Endothelial cell of umbilical vein (primary cell): ENCODE measurements around the gene TXK. TPM values are rescaled to one million over a fixed set of nuclear protein-coding genes. Genes with fewer than 3 reads are reported as not detected.

Source experiments
- BruUV-seq: library from RNA; stranded (reverse); fragments of 400-500 nt; replicated peaks from 2 replicates; lab custom pipeline; 2021; lab: Mats Ljungman, UMichigan
- CTCF ChIA-PET: fragments of 300-600, 350-600 bp; sonication (Branson Sonifier 250); formaldehyde crosslinking; loops from one replicate; lab custom pipeline; 2021; ENCODE audit warnings: antibody characterized with exemption, inconsistent platforms; lab: Charles Lee
- POLR2A ChIA-PET: fragments of 300-600, 350-600 bp; sonication (Branson Sonifier 250); formaldehyde crosslinking; loops from one replicate; lab custom pipeline; 2021; ENCODE audit warnings: antibody characterized with exemption, inconsistent platforms; lab: Charles Lee
- DNase-seq: peaks from one replicate; pipeline ENCODE4 v3.0.0-alpha.2; 2011; ENCODE audit warnings: low read depth, low spot score
- FAIRE-seq: peaks from 2 replicates; lab custom pipeline; 2011; peaks lifted over from hg19 to GRCh38; lab: Jason Lieb, UNC
- H2AFZ ChIP-seq: 2 replicates; pipeline ENCODE4 v1.6.0; 2012; ENCODE audit warnings: low read depth, low read length, control low read depth, inconsistent platforms
- H3K27ac ChIP-seq: 2 replicates; pipeline ENCODE4 v1.5.1; 2011; ENCODE audit warnings: low read depth, mild to moderate bottlenecking, control low read depth, low read length, moderate library complexity; ENCODE audit not compliant: insufficient read depth
- H3K27me3 ChIP-seq, 2 experiments: 2 replicates each; pipeline versions ENCODE4 v1.6.0 to v1.6.1; 2011; ENCODE audit warnings: low read length in 2 of 2, mixed read lengths in 1 of 2; ENCODE audit not compliant: control insufficient read depth in 2 of 2, insufficient read depth in 2 of 2
- H3K36me3 ChIP-seq, 2 experiments: 2 replicates in 1 of 2; 3 replicates in 1 of 2; pipeline ENCODE4 v1.5.1; 2011; ENCODE audit warnings: low read length in 2 of 2, mild to moderate bottlenecking in 1 of 2, moderate library complexity in 1 of 2; ENCODE audit not compliant: control insufficient read depth in 2 of 2, insufficient read depth in 2 of 2; ENCODE audit errors: extremely low read depth in 1 of 2
- H3K4me1 ChIP-seq: 3 replicates; pipeline ENCODE4 v1.5.1; 2011; ENCODE audit warnings: mild to moderate bottlenecking, low read length; ENCODE audit not compliant: control insufficient read depth, insufficient read depth; ENCODE audit errors: extremely low read depth
- H3K4me2 ChIP-seq: 2 replicates; pipeline ENCODE4 v1.6.1; 2011; ENCODE audit warnings: low read length, control low read depth, mixed read lengths; ENCODE audit not compliant: insufficient read depth
- H3K4me3 ChIP-seq, 3 experiments: fragments of 200-600 bp in 1 of 3; sonication (generic), shearing (Covaris generic) in 1 of 3; replicated peaks in 1 of 3; 2 replicates each; pipeline ENCODE4 v1.5.1; 2011 to 2016; ENCODE audit warnings: control low read depth in 3 of 3, low read length in 3 of 3, mild to moderate bottlenecking in 2 of 3, inconsistent platforms in 1 of 3, low read depth in 1 of 3, moderate library complexity in 1 of 3; ENCODE audit not compliant: insufficient read depth in 1 of 3
- H3K79me2 ChIP-seq: 2 replicates; pipeline ENCODE4 v1.6.0; 2012; ENCODE audit warnings: low read length, inconsistent platforms; ENCODE audit not compliant: control insufficient read depth, insufficient read depth
- H3K9ac ChIP-seq: replicated peaks from 2 replicates; pipeline ENCODE3; 2011; ENCODE audit warnings: low read length, control low read depth; ENCODE audit not compliant: insufficient read depth; ENCODE audit errors: extremely low read depth
- H3K9me1 ChIP-seq: replicated peaks from 3 replicates; pipeline ENCODE4 v1.6.0; 2011; ENCODE audit warnings: mild to moderate bottlenecking, low read length; ENCODE audit not compliant: control insufficient read depth, insufficient read depth; ENCODE audit errors: extremely low read depth
- H3K9me3 ChIP-seq: replicated peaks from 2 replicates; pipeline ENCODE4 v1.5.1; 2012; ENCODE audit warnings: low read length, inconsistent platforms; ENCODE audit not compliant: control insufficient read depth, insufficient read depth
- H4K20me1 ChIP-seq: replicated peaks from 2 replicates; pipeline ENCODE3; 2011; ENCODE audit warnings: mild to moderate bottlenecking, low read length; ENCODE audit not compliant: control insufficient read depth, insufficient read depth; ENCODE audit errors: extremely low read depth
- EZH2 ChIP-seq: IDR thresholded peaks from 2 replicates; pipeline ENCODE4 v1.6.1; 2012; ENCODE audit warnings: borderline replicate concordance, low read depth, mild to moderate bottlenecking, moderate library complexity, low read length, inconsistent platforms; ENCODE audit not compliant: severe bottlenecking
- FOS ChIP-seq: IDR thresholded peaks from 2 replicates; pipeline ENCODE4 v1.6.1; 2011; ENCODE audit warnings: mild to moderate bottlenecking, low read length, moderate library complexity, borderline replicate concordance; ENCODE audit not compliant: insufficient read depth
- GATA2 ChIP-seq: IDR thresholded peaks from 2 replicates; pipeline ENCODE4 v1.7.0; 2011; ENCODE audit warnings: low read depth, mild to moderate bottlenecking, moderate library complexity, mixed read lengths, low read length; ENCODE audit not compliant: insufficient read length, insufficient read depth
- JUN ChIP-seq: IDR thresholded peaks from 2 replicates; pipeline ENCODE4 v1.6.1; 2011; ENCODE audit warnings: borderline replicate concordance, low read depth; ENCODE audit not compliant: insufficient read length, insufficient read depth
- MAX ChIP-seq: IDR thresholded peaks from 2 replicates; pipeline ENCODE4 v1.6.1; 2011; ENCODE audit not compliant: insufficient read depth, insufficient read length
- MYC ChIP-seq: IDR thresholded peaks from one replicate; pipeline ENCODE4 v1.6.1; 2011; ENCODE audit warnings: mild to moderate bottlenecking, low read depth, low read length
- POLR2A ChIP-seq: IDR thresholded peaks from 2 replicates; pipeline ENCODE4 v1.6.1; 2012; ENCODE audit warnings: low read depth, mild to moderate bottlenecking, control low read depth, low read length
- POLR2AphosphoS5 ChIP-seq: IDR thresholded peaks from 2 replicates; pipeline ENCODE4 v1.6.1; 2012; ENCODE audit warnings: low read depth, mild to moderate bottlenecking, control low read depth, low read length, moderate library complexity; ENCODE audit not compliant: insufficient read depth
- dilution Hi-C: fragments of 300-500 bp; cut with MboI; formaldehyde crosslinking; loops from one replicate; pipeline ENCODE4 v1.15.0; 2019; ENCODE audit warnings: low sequenced_read_pairs; ENCODE audit not compliant: extremely low pct_ligation_motif_present
- intact Hi-C: fragments of 100-400 bp; cut with micrococcal nuclease; formaldehyde crosslinking; loops from one replicate; pipeline ENCODE4 v1.10.0; 2022
- polyA plus RNA-seq, 4 experiments: library from polyadenylated mRNA; depleted of rRNA in 3 of 4; stranded (reverse) in 3 of 4; unstranded in 1 of 4; fragments of >200 nt; gene quantifications; 2 replicates each; pipeline versions ENCODE4 v1.2.1 to v1.2.3, GENCODE V29; 2011 to 2012; ENCODE audit warnings: missing spikeins in 1 of 4
- total RNA-seq: library from RNA; stranded (reverse); gene quantifications from 2 replicates; pipeline ENCODE4 v1.2.3, GENCODE V29; 2021
- TF ChIP-seq, protein P1 (sequence below), 2 donors: IDR thresholded peaks; 1 replicate in 1 of 2; 2 replicates in 1 of 2; pipeline ENCODE4 v1.5.1; 2011; ENCODE audit warnings: low read length in 2 of 2, mild to moderate bottlenecking in 2 of 2, moderate library complexity in 2 of 2, control low read depth in 1 of 2, inconsistent platforms in 1 of 2, low read depth in 1 of 2; ENCODE audit not compliant: insufficient read depth in 1 of 2; ENCODE audit errors: extremely low read depth in 1 of 2

TXK gene
- total and polyA plus RNA-seq, 2 donors (not counting 3 experiments of a cell fraction or from before 2014, with no cell fraction given) = 0.26 to 0.97 TPM

DNA sequence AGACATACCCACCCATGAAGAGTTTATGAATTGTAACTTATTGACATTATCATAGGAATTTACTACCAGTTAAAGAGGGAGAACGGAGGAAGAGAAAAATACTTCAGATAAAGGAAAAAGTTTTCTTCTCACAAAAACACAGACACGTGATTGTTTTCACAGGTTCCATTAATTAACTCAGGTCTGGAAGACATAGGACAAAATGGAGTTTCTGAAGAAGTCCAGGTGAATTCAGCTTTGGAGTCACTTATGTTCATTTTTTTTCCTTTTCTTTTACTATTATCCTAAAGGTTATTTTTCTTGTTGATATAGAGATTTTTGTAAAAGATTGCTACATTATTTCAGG is 97.0 kb downstream of the TXK start:
- DNase-seq (no peak), FAIRE-seq (no peak)
- Histone ChIP-seq H3K4me3 (no peak overlapping the region), H3K9ac (no peak overlapping the region), H3K79me2 (no peaks in the 10 kb centered on the region), H2AFZ (no peak overlapping the region), H3K4me2 (no peak overlapping the region), H4K20me1 (no peaks in the 10 kb centered on the region), H3K9me3 (no peaks in the 10 kb centered on the region), H3K36me3 (no peaks in the 10 kb centered on the region), H3K27me3 (no peaks in the 10 kb centered on the region), H3K4me1 (no peaks in the 10 kb centered on the region), H3K27ac (no peak overlapping the region), H3K9me1 (no peaks in the 10 kb centered on the region)
- TF ChIP-seq MAX = no peak
- TF ChIP-seq POLR2AphosphoS5 = no peak
- TF ChIP-seq, protein P1, sequence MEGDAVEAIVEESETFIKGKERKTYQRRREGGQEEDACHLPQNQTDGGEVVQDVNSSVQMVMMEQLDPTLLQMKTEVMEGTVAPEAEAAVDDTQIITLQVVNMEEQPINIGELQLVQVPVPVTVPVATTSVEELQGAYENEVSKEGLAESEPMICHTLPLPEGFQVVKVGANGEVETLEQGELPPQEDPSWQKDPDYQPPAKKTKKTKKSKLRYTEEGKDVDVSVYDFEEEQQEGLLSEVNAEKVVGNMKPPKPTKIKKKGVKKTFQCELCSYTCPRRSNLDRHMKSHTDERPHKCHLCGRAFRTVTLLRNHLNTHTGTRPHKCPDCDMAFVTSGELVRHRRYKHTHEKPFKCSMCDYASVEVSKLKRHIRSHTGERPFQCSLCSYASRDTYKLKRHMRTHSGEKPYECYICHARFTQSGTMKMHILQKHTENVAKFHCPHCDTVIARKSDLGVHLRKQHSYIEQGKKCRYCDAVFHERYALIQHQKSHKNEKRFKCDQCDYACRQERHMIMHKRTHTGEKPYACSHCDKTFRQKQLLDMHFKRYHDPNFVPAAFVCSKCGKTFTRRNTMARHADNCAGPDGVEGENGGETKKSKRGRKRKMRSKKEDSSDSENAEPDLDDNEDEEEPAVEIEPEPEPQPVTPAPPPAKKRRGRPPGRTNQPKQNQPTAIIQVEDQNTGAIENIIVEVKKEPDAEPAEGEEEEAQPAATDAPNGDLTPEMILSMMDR (IDR thresholded peaks at IDR 0.05; ENCODE audit: extremely low read depth in 1 of 2, insufficient read depth in 1 of 2, low read depth in 1 of 2, low read length in 2 of 2) = no peak
- no peak for TF ChIP-seq MYC
- no peak for TF ChIP-seq EZH2
- TF ChIP-seq JUN = no peak
- no peak for TF ChIP-seq POLR2A
- no peak for TF ChIP-seq GATA2
- TF ChIP-seq FOS = no peak
- intact Hi-C loops (no loop called here), dilution Hi-C loops (no loop called here)
- ChIA-PET POLR2A (no interaction called here), CTCF (interaction anchor here (3.9 kb wide), 1 partner anchor 49 kb away, joined by 42 read pairs; no protein-coding TSS in a partner anchor)
- BruUV-seq = no TSS peak
